PC-3 (cell line): ENCODE measurements around the gene FAM222A. TPM values are rescaled to one million over a fixed set of nuclear protein-coding genes. Genes with fewer than 3 reads are reported as not detected.

Experiments
- ATAC-seq: fragments of 200-7000 bp; cut with Tn5 transposase; 2 replicates; pipeline ENCODE4 v1.9.1; 2020; ENCODE audit warnings: mild to moderate bottlenecking, moderate library complexity
- BruUV-seq: library from RNA; stranded (reverse); fragments of 400-500 nt; replicated peaks from 2 replicates; lab custom pipeline; 2021; lab: Mats Ljungman, UMichigan
- CTCF ChIA-PET: fragments of 300-600 bp; sonication (Branson Sonifier 250); formaldehyde crosslinking; loops from one replicate; lab custom pipeline; 2022; ENCODE audit warnings: antibody characterized with exemption; lab: Charles Lee
- POLR2A ChIA-PET: fragments of 300-600 bp; sonication (Branson Sonifier 250); formaldehyde crosslinking; loops from one replicate; lab custom pipeline; 2022; ENCODE audit warnings: antibody characterized with exemption; ENCODE audit not compliant: unreplicated experiment; lab: Charles Lee
- DNase-seq: peaks from one replicate; pipeline ENCODE4 v3.0.0-alpha.2; 2015
- H2AFZ ChIP-seq: fragments of 300-600 bp; sonication (generic); 2 replicates; pipeline ENCODE4 v1.6.0; 2016; ENCODE audit warnings: antibody characterized with exemption, low read length
- H3F3A ChIP-seq: fragments of 300-600 bp; sonication (generic); one replicate; pipeline ENCODE4 v1.6.0; 2017; ENCODE audit warnings: antibody characterized with exemption, low read length, control low read depth, mild to moderate bottlenecking; ENCODE audit not compliant: unreplicated experiment
- H3K27ac ChIP-seq: fragments of 300-600 bp; sonication (generic); 2 replicates; pipeline ENCODE4 v1.5.1; 2016; ENCODE audit warnings: mild to moderate bottlenecking, low read length
- H3K27me3 ChIP-seq: fragments of 300-600 bp; sonication (generic); 2 replicates; pipeline ENCODE4 v1.6.1; 2016; ENCODE audit warnings: low read length, mixed read lengths
- H3K36me3 ChIP-seq: fragments of 300-600 bp; sonication (generic); 2 replicates; pipeline ENCODE4 v1.6.1; 2016; ENCODE audit warnings: low read depth, mixed run types, low read length, mixed read lengths
- H3K4me1 ChIP-seq: fragments of 300-600 bp; sonication (generic); 2 replicates; pipeline ENCODE4 v1.5.1; 2016; ENCODE audit warnings: low read length; ENCODE audit not compliant: insufficient read depth
- H3K4me2 ChIP-seq: fragments of 300-600 bp; sonication (generic); 2 replicates; pipeline ENCODE4 v1.6.0; 2016; ENCODE audit warnings: low read length
- H3K4me3 ChIP-seq: fragments of 300-600 bp; sonication (generic); 2 replicates; pipeline ENCODE4 v1.5.1; 2016; ENCODE audit warnings: mild to moderate bottlenecking, low read length, mixed read lengths
- H3K79me2 ChIP-seq: fragments of 300-600 bp; sonication (generic); 2 replicates; pipeline ENCODE4 v1.6.1; 2017; ENCODE audit warnings: low read length, mixed read lengths
- H3K9ac ChIP-seq: fragments of 300-600 bp; sonication (generic); 2 replicates; pipeline ENCODE4 v1.6.0; 2016; ENCODE audit warnings: mild to moderate bottlenecking, low read length
- H3K9me2 ChIP-seq: fragments of 300-600 bp; sonication (generic); replicated peaks from 2 replicates; pipeline ENCODE4 v1.6.1; 2016; ENCODE audit warnings: mixed run types, low read length, mixed read lengths
- H3K9me3 ChIP-seq: fragments of 300-600 bp; sonication (generic); 2 replicates; pipeline ENCODE4 v1.6.1; 2016; ENCODE audit warnings: low read length, mixed read lengths
- H4K20me1 ChIP-seq: fragments of 300-600 bp; sonication (generic); 2 replicates; pipeline ENCODE4 v1.6.1; 2016; ENCODE audit warnings: low read length, mixed read lengths
- CTCF ChIP-seq: fragments of 300-600 bp; sonication (generic); conservative IDR thresholded peaks from 2 replicates; pipeline ENCODE4 v1.5.1; 2017; ENCODE audit warnings: antibody characterized with exemption, low read depth, mild to moderate bottlenecking, low read length
- EZH2 ChIP-seq: fragments of 300-600 bp; sonication (generic); IDR thresholded peaks from one replicate; pipeline ENCODE4 v1.6.1; 2017; ENCODE audit warnings: antibody characterized with exemption, mild to moderate bottlenecking, low read length; ENCODE audit not compliant: unreplicated experiment
- EZH2phosphoT487 ChIP-seq: fragments of 300-600 bp; sonication (generic); IDR thresholded peaks from 2 replicates; pipeline ENCODE4 v1.6.1; 2018; ENCODE audit warnings: mild to moderate bottlenecking, antibody characterized with exemption, low read length, borderline replicate concordance
- intact Hi-C: fragments of 100-400 bp; cut with micrococcal nuclease; formaldehyde crosslinking; loops from 2 replicates; pipeline ENCODE4 v1.9.0; 2023
- total RNA-seq: library from RNA; depleted of rRNA; stranded (reverse); fragments of >200 nt; gene quantifications from 2 replicates; pipeline ENCODE4 v1.2.3, GENCODE V29; 2014

FAM222A gene
- total RNA-seq, 1 experiment from 2014 or later = 11.7 TPM

- Histone ChIP-seq H3K4me2 (no peak overlapping the region), H3K4me1 (no peaks in the 10 kb centered on the region), H3F3A (no peaks in the 10 kb centered on the region), H3K79me2 (no peaks in the 10 kb centered on the region), H3K4me3 (no peak overlapping the region), H3K9ac (no peak overlapping the region), H3K9me3 (no peaks in the 10 kb centered on the region), H3K27me3 (no peaks in the 10 kb centered on the region), H3K36me3 (no peaks in the 10 kb centered on the region), H3K27ac (no peak overlapping the region), H2AFZ (no peak overlapping the region), H4K20me1 (no peaks in the 10 kb centered on the region), H3K9me2 (no peaks in the 10 kb centered on the region)
- TF ChIP-seq EZH2 = no peak
- no peak for TF ChIP-seq CTCF
- no peak for TF ChIP-seq EZH2phosphoT487
- intact Hi-C loops = no loop called here
- DNase-seq = no peak
- ChIA-PET POLR2A (no interaction called here), CTCF (no interaction called here)
- ATAC-seq = no peak
- no TSS peak for BruUV-seq
These were observed 73.2 kb downstream of the FAM222A start for GRCh38 chr12:109786799-109787198.

- BruUV-seq = no TSS peak
- no peaks in the 10 kb centered on the region for H3K36me3 ChIP-seq
These were observed 76.0 kb downstream of the FAM222A start for GRCh38 chr12:109789526-109790048.

More at GRCh38 chr12:109789526-109790048, 76.0 kb downstream of the FAM222A start:
- Histone ChIP-seq H3F3A (no peaks in the 10 kb centered on the region), H4K20me1 (no peaks in the 10 kb centered on the region), H3K79me2 (no peaks in the 10 kb centered on the region), H3K27ac (no peak overlapping the region), H3K9ac (no peak overlapping the region), H3K4me3 (no peak overlapping the region), H3K9me2 (no peaks in the 10 kb centered on the region), H3K4me2 (no peak overlapping the region), H3K27me3 (no peaks in the 10 kb centered on the region), H3K4me1 (peaks cover 4% of the 10 kb centered on the region; the same call in 1 of the 2 replicates), H3K9me3 (no peaks in the 10 kb centered on the region), H2AFZ (no peak overlapping the region)
- intact Hi-C loops = no loop called here
- CTCF ChIA-PET = no interaction called here
- POLR2A ChIA-PET = no interaction called here
- DNase-seq (no peak), ATAC-seq (no peak)
- TF ChIP-seq EZH2 (no peak), CTCF (no peak), EZH2phosphoT487 (no peak)
